OCI-LY3 (cell line): Measurements from ENCODE around the gene AKAP6.

Experiments
- H2AFZ ChIP-seq: fragments of 200-600, 300-600 bp; shearing (Covaris generic); 2 replicates; pipeline ENCODE4 v1.6.0; 2014; ENCODE audit warnings: antibody characterized with exemption, low read depth, low read length
- H3K27ac ChIP-seq: fragments of 200-600, 300-600 bp; sonication (generic); 2 replicates; pipeline ENCODE4 v1.5.1; 2014; ENCODE audit warnings: mild to moderate bottlenecking, low read length, moderate library complexity, mixed read lengths
- H3K27me3 ChIP-seq: fragments of 200-600, 300-600 bp; sonication (generic); 2 replicates; pipeline ENCODE4 v1.6.1; 2014; ENCODE audit warnings: low read depth, low read length, mixed read lengths
- H3K36me3 ChIP-seq: fragments of 200-600, 300-600 bp; sonication (generic); replicated peaks from 2 replicates; pipeline ENCODE3; 2014; ENCODE audit warnings: low read depth, low read length, mixed read lengths
- H3K4me1 ChIP-seq: fragments of 300-600, 200-600 bp; sonication (generic); 2 replicates; pipeline ENCODE4 v1.6.1; 2014; ENCODE audit warnings: low read length, mixed read lengths
- H3K4me2 ChIP-seq: fragments of 200-600, 300-600 bp; sonication (generic); 2 replicates; pipeline ENCODE4 v1.6.1; 2014; ENCODE audit warnings: low read length, mixed read lengths
- H3K4me3 ChIP-seq: fragments of 300-600, 200-600 bp; sonication (generic); 2 replicates; pipeline ENCODE4 v1.5.1; 2014; ENCODE audit warnings: antibody characterized with exemption, mild to moderate bottlenecking, low read length, moderate library complexity
- H3K79me2 ChIP-seq: fragments of 300-600, 200-600 bp; shearing (Covaris generic); 2 replicates; pipeline ENCODE4 v1.6.1; 2014; ENCODE audit warnings: mild to moderate bottlenecking, low read length, mixed read lengths
- H3K9ac ChIP-seq: fragments of 300-600, 200-600 bp; shearing (Covaris generic); 2 replicates; pipeline ENCODE4 v1.6.0; 2014; ENCODE audit warnings: mild to moderate bottlenecking, low read length, moderate library complexity
- H3K9me3 ChIP-seq: fragments of 200-600, 300-600 bp; shearing (Covaris generic); 2 replicates; pipeline ENCODE4 v1.6.1; 2014; ENCODE audit warnings: low read length, mixed read lengths; ENCODE audit not compliant: insufficient read depth
- H4K20me1 ChIP-seq: fragments of 200-600, 300-600 bp; sonication (generic); 2 replicates; pipeline ENCODE4 v1.6.1; 2016; ENCODE audit warnings: low read length, mixed read lengths; ENCODE audit not compliant: insufficient read depth
- EZH2phosphoT487 ChIP-seq: fragments of 200-600 bp; shearing (Covaris generic); IDR thresholded peaks from 2 replicates; pipeline ENCODE4 v1.6.1; 2018; ENCODE audit warnings: antibody characterized with exemption, mixed run types, low read depth
- TF ChIP-seq, protein P1 (sequence below): fragments of 200-600, 300-600 bp; sonication (generic); IDR thresholded peaks from 2 replicates; pipeline ENCODE4 v1.5.1; 2014; ENCODE audit warnings: antibody characterized with exemption, low read length, low read depth

Gene AKAP6

DNA sequence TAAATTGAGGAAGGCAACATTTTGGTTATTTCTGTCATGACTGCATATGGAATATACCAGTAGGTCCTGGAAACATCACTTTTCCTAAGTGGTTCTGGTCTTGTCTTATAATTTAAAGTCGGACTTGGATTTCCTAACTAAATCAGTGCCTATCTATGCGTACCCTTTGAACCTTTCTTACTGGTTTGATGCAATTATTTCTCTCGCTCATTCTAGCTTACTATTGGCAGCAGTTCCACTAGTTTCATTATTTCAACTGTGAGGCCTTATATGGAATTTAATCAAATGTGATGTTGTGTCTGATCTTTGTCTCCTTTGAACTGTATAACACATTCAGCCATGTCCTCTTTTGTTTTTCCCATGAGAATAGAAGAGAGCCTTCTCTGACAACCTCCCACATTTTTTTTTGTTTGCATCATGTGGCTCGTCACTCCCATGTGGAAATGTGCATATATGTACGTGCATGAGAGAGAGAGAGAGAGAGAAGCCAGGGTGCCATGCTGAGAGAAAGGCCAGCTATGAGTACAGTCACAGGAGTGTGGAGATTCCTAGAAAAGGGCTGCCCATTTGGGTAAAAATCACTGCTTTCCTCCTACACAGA is 48.0 kb downstream of the AKAP6 start:
- TF ChIP-seq, protein P1, sequence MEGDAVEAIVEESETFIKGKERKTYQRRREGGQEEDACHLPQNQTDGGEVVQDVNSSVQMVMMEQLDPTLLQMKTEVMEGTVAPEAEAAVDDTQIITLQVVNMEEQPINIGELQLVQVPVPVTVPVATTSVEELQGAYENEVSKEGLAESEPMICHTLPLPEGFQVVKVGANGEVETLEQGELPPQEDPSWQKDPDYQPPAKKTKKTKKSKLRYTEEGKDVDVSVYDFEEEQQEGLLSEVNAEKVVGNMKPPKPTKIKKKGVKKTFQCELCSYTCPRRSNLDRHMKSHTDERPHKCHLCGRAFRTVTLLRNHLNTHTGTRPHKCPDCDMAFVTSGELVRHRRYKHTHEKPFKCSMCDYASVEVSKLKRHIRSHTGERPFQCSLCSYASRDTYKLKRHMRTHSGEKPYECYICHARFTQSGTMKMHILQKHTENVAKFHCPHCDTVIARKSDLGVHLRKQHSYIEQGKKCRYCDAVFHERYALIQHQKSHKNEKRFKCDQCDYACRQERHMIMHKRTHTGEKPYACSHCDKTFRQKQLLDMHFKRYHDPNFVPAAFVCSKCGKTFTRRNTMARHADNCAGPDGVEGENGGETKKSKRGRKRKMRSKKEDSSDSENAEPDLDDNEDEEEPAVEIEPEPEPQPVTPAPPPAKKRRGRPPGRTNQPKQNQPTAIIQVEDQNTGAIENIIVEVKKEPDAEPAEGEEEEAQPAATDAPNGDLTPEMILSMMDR = no peak
- no peak for TF ChIP-seq EZH2phosphoT487
- Histone ChIP-seq H3K27ac (no peak overlapping the region), H3K9ac (no peak overlapping the region), H3K4me3 (no peak overlapping the region), H3K9me3 (no peaks in the 10 kb centered on the region), H2AFZ (no peak overlapping the region), H3K79me2 (no peaks in the 10 kb centered on the region), H3K4me1 (no peaks in the 10 kb centered on the region), H3K36me3 (no peaks in the 10 kb centered on the region), H3K27me3 (no peaks in the 10 kb centered on the region), H3K4me2 (no peak overlapping the region), H4K20me1 (no peaks in the 10 kb centered on the region)

DNA sequence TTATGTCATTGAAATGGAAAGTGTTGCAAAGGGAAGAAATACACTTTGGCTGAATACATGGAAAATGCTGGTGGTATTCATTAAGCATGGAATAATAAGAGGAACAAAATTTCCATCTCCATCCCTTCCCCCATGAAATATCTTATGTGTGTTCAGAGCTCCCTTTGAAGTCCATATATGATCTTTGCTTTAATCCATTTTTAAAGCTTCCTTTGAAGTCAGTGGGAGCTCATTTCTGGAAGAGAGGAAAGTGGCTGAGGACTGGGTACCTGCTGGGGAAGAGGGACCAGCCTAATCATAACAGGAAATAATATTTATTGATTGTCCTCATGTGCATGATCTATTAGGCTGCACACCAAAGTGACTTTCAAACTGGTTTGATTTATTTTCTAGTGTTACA is 49.2 kb downstream of the AKAP6 start:
- Histone ChIP-seq H3K79me2 (no peaks in the 10 kb centered on the region), H3K4me2 (no peak overlapping the region), H3K4me1 (no peaks in the 10 kb centered on the region), H3K27me3 (no peaks in the 10 kb centered on the region), H2AFZ (no peak overlapping the region), H3K4me3 (no peak overlapping the region), H4K20me1 (no peaks in the 10 kb centered on the region), H3K36me3 (no peaks in the 10 kb centered on the region), H3K9me3 (no peaks in the 10 kb centered on the region), H3K27ac (no peak overlapping the region), H3K9ac (no peak overlapping the region)
- TF ChIP-seq EZH2phosphoT487 = no peak
- TF ChIP-seq, protein P1 = no peak

DNA sequence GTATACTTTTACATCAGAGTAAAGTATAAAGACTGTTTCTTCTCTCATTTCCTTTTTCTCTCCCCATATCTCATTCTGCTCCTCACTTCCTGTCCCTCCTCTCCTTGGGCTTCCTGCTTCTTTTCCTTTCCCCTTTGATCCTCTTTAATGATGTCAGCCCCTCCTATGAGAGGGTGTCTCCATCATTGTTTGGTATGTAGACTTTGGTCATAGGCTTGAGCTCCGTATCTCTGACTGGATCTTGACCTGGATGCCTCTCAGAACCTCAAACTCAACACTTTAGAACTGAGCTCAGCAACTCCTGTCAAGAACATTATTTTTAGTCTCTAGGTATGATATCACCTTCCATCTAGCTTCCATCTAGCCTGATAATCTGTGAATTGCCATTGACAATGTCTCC is 50.3 kb downstream of the AKAP6 start:
- no peaks in the 10 kb centered on the region for H4K20me1 ChIP-seq
- H3K79me2 ChIP-seq = no peaks in the 10 kb centered on the region
- no peaks in the 10 kb centered on the region for H3K4me1 ChIP-seq
- H3K9ac ChIP-seq = no peak overlapping the region
- H3K4me3 ChIP-seq = no peak overlapping the region
- H3K9me3 ChIP-seq = no peaks in the 10 kb centered on the region
- H3K27me3 ChIP-seq = no peaks in the 10 kb centered on the region
- no peak overlapping the region for H3K27ac ChIP-seq
- H3K4me2 ChIP-seq = no peak overlapping the region
- no peak for TF ChIP-seq EZH2phosphoT487
- TF ChIP-seq, protein P1 = no peak
- no peak overlapping the region for H2AFZ ChIP-seq
- no peaks in the 10 kb centered on the region for H3K36me3 ChIP-seq

DNA sequence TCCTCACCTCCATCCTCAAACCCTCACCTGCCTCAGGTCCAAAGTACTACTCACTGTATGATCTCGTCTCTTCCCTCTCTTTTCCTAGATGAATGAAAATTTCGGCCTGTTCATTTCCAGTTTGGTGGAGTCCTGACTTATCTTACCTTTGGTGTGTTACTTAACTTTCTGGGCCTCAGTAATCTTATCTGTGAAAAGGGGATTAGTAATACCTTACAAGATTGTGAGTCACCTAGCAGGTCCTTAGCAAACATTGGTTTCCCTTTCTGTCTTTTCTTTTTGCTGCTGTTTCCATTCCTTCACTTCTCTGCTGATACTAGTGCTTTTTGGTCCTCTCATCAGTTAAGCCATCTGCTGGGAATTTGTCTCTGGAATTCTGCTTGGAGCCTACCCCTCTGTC is 52.8 kb downstream of the AKAP6 start:
- H3K4me3 ChIP-seq = no peak overlapping the region
- H3K4me1 ChIP-seq = no peaks in the 10 kb centered on the region
- TF ChIP-seq, protein P1 = no peak
- no peak for TF ChIP-seq EZH2phosphoT487
- H3K9me3 ChIP-seq = no peaks in the 10 kb centered on the region
- H3K27me3 ChIP-seq = no peaks in the 10 kb centered on the region
- no peaks in the 10 kb centered on the region for H3K36me3 ChIP-seq
- no peak overlapping the region for H2AFZ ChIP-seq
- H4K20me1 ChIP-seq = no peaks in the 10 kb centered on the region
- no peaks in the 10 kb centered on the region for H3K79me2 ChIP-seq
- no peak overlapping the region for H3K9ac ChIP-seq
- H3K4me2 ChIP-seq = no peak overlapping the region
- no peak overlapping the region for H3K27ac ChIP-seq
